Mucosa of gallbladder (tissue), 1 donor: ENCODE results near the gene KRTAP5-6. TPM values are rescaled to one million over a fixed set of nuclear protein-coding genes. Genes with fewer than 3 reads are reported as not detected.

ENCODE experiments used
- total RNA-seq: library from RNA; stranded (reverse); gene quantifications from one replicate; pipeline ENCODE4 v1.2.1, GENCODE V29; 2021
- donor health status: DM: no; HTN: no; CAD: no.

The KRTAP5-6 gene
- total RNA-seq, 1 donor from 2014 or later, result not detected

Other genes with a start within 250 kb of the KRTAP5-6 start
- 73.4 TPM for gene MOB2, start 210.4 kb upstream of the KRTAP5-6 start, total RNA-seq
- 35.6 TPM for gene DUSP8, start 124.9 kb upstream of the KRTAP5-6 start, total RNA-seq
- gene KRTAP5-1, start 111.9 kb upstream of the KRTAP5-6 start, total RNA-seq, result not detected
- 0.26 TPM for gene KRTAP5-2, start 98.9 kb upstream of the KRTAP5-6 start, total RNA-seq
- not detected for gene KRTAP5-3, start 88.7 kb upstream of the KRTAP5-6 start, total RNA-seq
- gene KRTAP5-4, start 75.1 kb upstream of the KRTAP5-6 start, total RNA-seq, result not detected
- gene KRTAP5-5, start 67.4 kb upstream of the KRTAP5-6 start, total RNA-seq, result 1.6 TPM
- gene IFITM10, start 53.4 kb downstream of the KRTAP5-6 start, total RNA-seq, result 13.9 TPM
- gene CTSD, start 66.7 kb downstream of the KRTAP5-6 start, total RNA-seq, result 2,163 TPM
- gene SYT8, start 137.8 kb downstream of the KRTAP5-6 start, total RNA-seq, result 218 TPM
- gene TNNI2, start 141.8 kb downstream of the KRTAP5-6 start, total RNA-seq, result 73.7 TPM
- 43.1 TPM for gene LSP1, start 155.9 kb downstream of the KRTAP5-6 start, total RNA-seq
- not detected for gene PRR33, start 194.7 kb downstream of the KRTAP5-6 start, total RNA-seq
- 1.5 TPM for gene TNNT3, start 222.5 kb downstream of the KRTAP5-6 start, total RNA-seq